Camera-type eye (tissue), 1 donor: ENCODE results near the gene TMEM26. TPM values are rescaled to one million over a fixed set of nuclear protein-coding genes. Genes with fewer than 3 reads are reported as not detected.

ENCODE experiments used
- total RNA-seq: library from RNA; depleted of rRNA; stranded (reverse); fragments of >200 nt; gene quantifications from one replicate; pipeline ENCODE4 v1.2.3, GENCODE V29; 2014

Gene TMEM26
- 7.7 TPM for total RNA-seq

GRCh38 chr10:61452655-61453641, at the start of gene TMEM26:
TSS of gene TMEM26 (minus strand) at chr10:61453381. CDS start at chr10:61453081, 300 bp downstream.

Other genes starting within 250 kb of the TMEM26 start
- gene CABCOCO1, start 209.5 kb upstream of the TMEM26 start, total RNA-seq: 2.5 TPM